Adrenal gland (tissue), 12 donors: ENCODE results near the gene CEP57. TPM values are rescaled to one million over a fixed set of nuclear protein-coding genes. Genes with fewer than 3 reads are reported as not detected.
A peak's percentile ranks its signal among the peaks of the same experiment; 100 is the strongest.

Experiments used
- DNase-seq, 7 donors: peaks; one replicate each; pipeline ENCODE4 v3.0.0-alpha.2; 2019 to 2020
- H3K27ac ChIP-seq, 5 donors: fragments of 200-600 bp; sonication (generic) in 4 of 5; 1 replicate in 3 of 5; 2 replicates in 2 of 5; pipeline versions ENCODE4 v1.5.1 to v1.8.0; 2016 to 2020; ENCODE audit warnings: mild to moderate bottlenecking in 1 of 5
- H3K27me3 ChIP-seq: fragments of 200-600 bp; 2 replicates; pipeline ENCODE4 v1.8.0; 2021
- H3K36me3 ChIP-seq, 2 donors: fragments of 200-600 bp; replicated peaks in 1 of 2; 1 replicate in 1 of 2; 2 replicates in 1 of 2; pipeline versions ENCODE4 v1.5.1 to v1.8.0; 2018 to 2022
- H3K4me1 ChIP-seq, 2 donors: fragments of 200-600 bp; replicated peaks in 1 of 2; 1 replicate in 1 of 2; 2 replicates in 1 of 2; pipeline versions ENCODE4 v1.5.1 to v1.8.0; 2018 to 2021
- H3K4me3 ChIP-seq, 4 donors: fragments of 200-600 bp; sonication (generic) in 3 of 4; one replicate each; pipeline ENCODE4 v1.5.1; 2016 to 2018
- H3K9me3 ChIP-seq, 3 donors: fragments of 200-600 bp; sonication (generic) in 1 of 3; replicated peaks in 1 of 3; 1 replicate in 2 of 3; 2 replicates in 1 of 3; pipeline versions ENCODE4 v1.5.1 to v1.8.0; 2016 to 2021
- CTCF ChIP-seq, 6 experiments: fragments of 450-650 bp in 4 of 6; fragments of 200-600 bp in 2 of 6; sonication (generic) in 1 of 6; IDR thresholded peaks; 1 replicate in 5 of 6; 2 replicates in 1 of 6; pipeline versions ENCODE4 v1.5.1 to v1.8.0; 2016 to 2021; ENCODE audit warnings: antibody characterized with exemption in 6 of 6, mild to moderate bottlenecking in 2 of 6, moderate library complexity in 1 of 6
- POLR2A ChIP-seq, 2 donors: fragments of 450-650 bp; IDR thresholded peaks; one replicate each; pipeline ENCODE4 v1.6.1; 2017; ENCODE audit warnings: antibody characterized with exemption in 2 of 2, mild to moderate bottlenecking in 2 of 2, moderate library complexity in 1 of 2
- WGBS, 4 donors: extraction: QIAGEN DNeasy Blood & Tissue Kit in 2 of 4; methylation state at CpG; one replicate each; pipeline versions ENCODE4 v1.1.5 to v1.1.7; 2013 to 2017; 5-methylcytosine and 5-hydroxymethylcytosine counted together
- intact Hi-C, 2 donors: fragments of 100-400 bp; cut with DNase I; formaldehyde crosslinking; loops; one replicate each; pipeline versions ENCODE4 v1.14.1 to v1.15.0; 2022 to 2023
- polyA plus RNA-seq, 3 donors: library from polyadenylated mRNA; stranded (reverse); fragments of 200-250 nt in 2 of 3; fragments of 350-450 nt in 1 of 3; fragmentation: Illumina TruSeq in 1 of 3; extraction: RNeasy Lipid Tissue Mini Kit (QIAGEN cat#74804) in 1 of 3; gene quantifications; one replicate each; pipeline ENCODE4 v1.2.3, GENCODE V29; 2013 to 2014
- total RNA-seq, 9 donors: library from RNA; depleted of rRNA in 4 of 9; stranded (reverse); fragments of >200 nt in 4 of 9; fragments of 120-200 nt in 1 of 9; fragmentation: NEBNext Ultra II Directional in 1 of 9; extraction: Animal tissue kit (Norgen Biotek cat#: 25700) in 1 of 9; gene quantifications; one replicate each; pipeline versions ENCODE4 v1.1.0 to v1.2.4, GENCODE V29; 2013 to 2023
- donor health status: healthy with polysubstance abuse.
- donor health status: Bipolar disorder and iron deficiency.
- donor health status: DM: yes; HTN: yes; CAD: no.
- donor health status: DM: no; HTN: no; CAD: no.
- donor health status: DM: no; HTN: no; CAD: no.
- donor health status: DM: yes; HTN: yes; CAD: no.

The CEP57 gene
- total and polyA plus RNA-seq, 12 donors: 12.9 to 56.7 (median 31.6) TPM

GRCh38 chr11:95788921-95789505 is 1.3 kb upstream of the CEP57 start:
- Histone ChIP-seq H3K4me1 (peaks cover 9 to 27% of the 10 kb centered on the region in 2 donors), H3K4me3 (peak overlapping the region; percentile 65 to 94 (median 74)), H3K27me3 (no peaks in the 10 kb centered on the region), H3K9me3 (no peaks in the 10 kb centered on the region), H3K36me3 (peaks cover 0 to 33% of the 10 kb centered on the region in 2 donors), H3K27ac (peak overlapping the region; percentile 95 to 100 (median 99))
- WGBS, 4 donors: 0 to 1% (median 0%) methylated on average over 7 to 34 of the region's 34 CpGs
- intact Hi-C loops: no loop called here
- DNase-seq: peak in 5 of 7 donors; percentile 16 to 58 (median 26)
- no peak for TF ChIP-seq POLR2A (IDR thresholded peaks at IDR 0.05)
- peak in 3 of 6 experiments; percentile 5 to 22 (median 9) for TF ChIP-seq CTCF (IDR thresholded peaks at IDR 0.05)

GRCh38 chr11:95789506-95790122 is 684 bp upstream of the CEP57 start, which contains the start of gene FAM76B:
TSS of gene FAM76B (minus strand) at chr11:95789782. CDS start at chr11:95789478, 304 bp downstream.
- Histone ChIP-seq H3K4me3 (peak within 1 kb of the TSS; percentile 81 to 95 (median 92)), H3K9me3 (no peaks in the 10 kb centered on the region), H3K27ac (peak within 1 kb of the TSS; percentile 95 to 100 (median 99)), H3K4me1 (peaks cover 9 to 27% of the 10 kb centered on the region in 2 donors), H3K36me3 (peaks cover 0 to 30% of the 10 kb centered on the region in 2 donors), H3K27me3 (no peaks in the 10 kb centered on the region)
- DNase-seq: peak; percentile 96 to 99 (median 98)
- WGBS, 4 donors: 0 to 1% (median 0%) methylated on average over 10 to 62 of the region's 62 CpGs
- intact Hi-C loops: no loop called here
- TF ChIP-seq POLR2A (IDR thresholded peaks at IDR 0.05) (peak; percentile 87 to 88), CTCF (IDR thresholded peaks at IDR 0.05) (no peak)

GRCh38 chr11:95790933-95791708 is 823 bp downstream of the CEP57 start:
- no peak for TF ChIP-seq CTCF (IDR thresholded peaks at IDR 0.05)
- no peak for TF ChIP-seq POLR2A (IDR thresholded peaks at IDR 0.05)
- Histone ChIP-seq H3K4me3 (peak overlapping the region; percentile 53 to 95 (median 88)), H3K27me3 (no peaks in the 10 kb centered on the region), H3K27ac (peak overlapping the region; percentile 95 to 100 (median 99)), H3K4me1 (peaks cover 9 to 27% of the 10 kb centered on the region in 2 donors), H3K9me3 (no peaks in the 10 kb centered on the region), H3K36me3 (peaks cover 0 to 14% of the 10 kb centered on the region in 2 donors)
- intact Hi-C loops: no loop called here
- DNase-seq: peak; percentile 55 to 85 (median 68)
- WGBS, 4 donors: 3 to 6% (median 5%) methylated on average over 25 to 29 of the region's 29 CpGs

GRCh38 chr11:95791709-95792033 is 1.4 kb downstream of the CEP57 start:
- Histone ChIP-seq H3K9me3 (no peaks in the 10 kb centered on the region), H3K27me3 (no peaks in the 10 kb centered on the region), H3K27ac (no peak overlapping the region), H3K36me3 (peaks cover 0 to 9% of the 10 kb centered on the region in 2 donors), H3K4me1 (peaks cover 9 to 27% of the 10 kb centered on the region in 2 donors), H3K4me3 (peak overlapping the region in 1 of 4 donors; percentile 94)
- TF ChIP-seq CTCF (IDR thresholded peaks at IDR 0.05): no peak
- no peak for TF ChIP-seq POLR2A (IDR thresholded peaks at IDR 0.05)
- intact Hi-C loops: no loop called here
- 46 to 57% (median 54%) methylated on average over 8 of the region's 8 CpGs for WGBS, 4 donors
- DNase-seq: no peak
